ENCODE data around the gene SLC6A1.

SLC6A1 gene

GRCh38 chr3:10970306-10970960, 22.1 kb upstream of the SLC6A1 start:
- DNase-seq (ENCODE audit: low spot score) = no peak

DNA sequence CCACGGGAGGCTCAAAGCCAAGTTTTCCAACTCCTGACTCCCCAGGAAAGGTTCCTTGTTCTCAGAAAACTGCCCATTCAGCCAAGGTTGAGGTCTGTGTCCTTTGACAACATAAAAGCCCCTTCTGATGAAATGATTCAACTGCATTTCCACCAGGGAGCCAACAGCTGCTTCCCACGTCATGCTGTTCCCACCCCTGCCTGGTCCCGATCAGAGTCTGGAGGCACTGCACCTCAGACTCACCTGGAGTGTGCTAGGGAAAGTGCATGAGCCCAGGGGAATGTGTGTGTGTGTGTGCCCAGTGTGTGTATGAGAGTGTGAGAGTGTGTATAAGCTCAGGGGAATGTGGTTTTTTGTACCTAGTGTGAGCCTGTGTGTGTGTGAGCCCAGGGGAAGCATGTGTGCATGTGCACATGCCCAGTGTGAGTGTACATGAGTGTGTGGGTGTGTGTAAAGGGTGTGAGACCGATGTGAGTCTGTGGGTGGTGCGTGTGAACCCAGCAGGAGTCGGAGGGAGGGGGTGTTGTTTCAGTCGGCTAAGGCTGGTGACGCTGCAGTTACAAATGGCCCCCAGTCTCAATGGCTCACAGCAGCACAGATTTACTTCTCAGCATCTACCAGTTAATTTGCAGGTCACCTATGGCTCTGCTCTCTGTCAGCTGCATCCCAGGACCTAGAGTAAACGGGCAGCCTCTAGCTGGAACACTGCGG, 20.3 kb upstream of the SLC6A1 start:
- no peak for DNase-seq (ENCODE audit: low spot score)

DNA sequence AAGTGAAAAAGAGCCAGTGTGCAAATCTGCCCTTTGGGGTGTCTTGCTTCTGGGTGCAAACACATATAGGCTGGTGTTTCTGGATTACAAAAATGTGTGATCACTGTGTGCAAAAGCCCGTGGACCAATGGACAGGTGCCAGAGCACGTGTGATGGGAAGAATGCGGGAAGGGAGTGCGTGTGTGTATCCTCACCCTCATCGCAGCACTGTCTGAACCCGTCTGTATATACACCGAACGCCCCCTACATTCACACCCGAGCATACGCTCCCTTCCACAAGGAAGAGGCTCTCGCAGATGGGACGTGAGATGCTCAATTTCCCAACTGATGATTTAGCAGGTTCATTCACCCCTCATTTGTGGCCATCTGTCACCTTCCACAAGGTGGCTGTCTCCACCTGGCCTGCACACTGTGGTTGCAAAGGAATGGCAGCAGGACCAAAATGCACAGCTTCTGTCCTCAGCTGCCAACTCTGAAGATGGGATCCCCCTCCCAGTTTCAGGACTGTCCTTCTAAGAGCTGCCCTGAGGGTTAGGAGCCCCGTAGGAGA, 19.4 kb upstream of the SLC6A1 start:
- DNase-seq (ENCODE audit: low spot score) = no peak

DNA sequence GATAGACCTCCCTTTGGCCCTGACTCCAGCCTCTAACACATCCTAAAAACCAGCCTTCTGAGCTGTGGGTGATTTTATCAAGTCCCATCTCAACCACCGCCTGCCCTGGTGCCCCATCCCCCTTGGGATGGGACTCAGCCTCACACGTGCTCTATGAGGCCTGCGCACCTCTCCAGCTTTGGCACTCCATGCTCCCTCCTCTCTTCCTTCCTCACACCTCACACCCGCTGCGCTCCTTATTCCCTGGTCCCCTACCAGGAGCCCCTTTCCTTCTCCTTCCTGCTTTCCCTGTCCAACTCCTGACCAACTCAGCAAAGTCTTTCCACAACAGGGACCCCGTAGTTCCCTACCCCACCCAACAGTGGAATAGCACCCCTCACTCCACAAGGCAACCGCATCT, 18.4 kb upstream of the SLC6A1 start:
- DNase-seq (ENCODE audit: low spot score) = no peak

GRCh38 chr3:10974746-10975375, 17.7 kb upstream of the SLC6A1 start:
- no peak for DNase-seq (ENCODE audit: low spot score)

DNA sequence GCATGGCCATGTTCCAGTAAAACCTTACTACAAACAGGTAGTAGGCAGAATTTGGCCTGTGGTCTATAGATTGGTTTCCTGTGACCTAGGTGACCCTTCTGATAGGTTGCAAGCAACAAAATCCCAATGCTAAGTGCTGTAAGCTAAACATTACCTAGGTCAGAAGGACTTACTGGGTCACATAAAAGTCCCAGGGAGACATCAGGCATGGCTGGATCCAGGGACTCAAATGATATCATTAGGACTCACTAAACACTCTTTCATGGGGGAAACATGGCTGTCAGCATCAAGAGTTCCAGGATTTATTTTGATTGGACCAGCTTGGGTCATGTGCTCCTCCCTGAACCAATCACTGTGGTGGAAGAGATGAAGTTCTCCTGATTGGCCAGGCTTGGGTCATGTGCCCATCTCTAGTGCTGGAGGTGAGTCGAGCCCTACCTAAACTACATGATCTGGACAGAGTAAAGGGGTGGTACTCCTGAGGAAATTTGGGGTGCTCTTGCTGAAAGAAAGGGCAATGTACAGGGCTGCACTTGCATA, 16.8 kb upstream of the SLC6A1 start:
- no peak for DNase-seq (ENCODE audit: low spot score)

DNA sequence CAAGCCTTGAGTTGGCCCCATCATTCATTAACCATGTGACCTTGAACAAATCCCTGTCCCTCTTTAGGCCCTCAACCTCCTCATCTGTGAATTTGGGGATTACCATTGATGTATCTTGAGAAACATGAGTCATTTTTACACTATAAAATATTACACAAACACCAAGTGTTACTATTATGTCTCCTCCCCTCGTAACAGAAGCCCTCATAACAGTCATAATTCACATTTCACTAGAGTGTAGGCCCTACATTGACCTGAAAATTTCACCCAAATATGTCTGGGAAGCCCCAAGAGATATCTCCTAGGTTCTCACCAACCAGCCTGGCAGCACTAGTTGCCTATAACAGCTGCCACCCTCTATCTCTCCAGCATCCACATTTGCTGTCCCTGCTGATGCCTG, 15.8 kb upstream of the SLC6A1 start:
- no peak for DNase-seq (ENCODE audit: low spot score)

GRCh38 chr3:10977892-10978510, 14.5 kb upstream of the SLC6A1 start:
- peak; percentile 76 for DNase-seq (ENCODE audit: low spot score)

DNA sequence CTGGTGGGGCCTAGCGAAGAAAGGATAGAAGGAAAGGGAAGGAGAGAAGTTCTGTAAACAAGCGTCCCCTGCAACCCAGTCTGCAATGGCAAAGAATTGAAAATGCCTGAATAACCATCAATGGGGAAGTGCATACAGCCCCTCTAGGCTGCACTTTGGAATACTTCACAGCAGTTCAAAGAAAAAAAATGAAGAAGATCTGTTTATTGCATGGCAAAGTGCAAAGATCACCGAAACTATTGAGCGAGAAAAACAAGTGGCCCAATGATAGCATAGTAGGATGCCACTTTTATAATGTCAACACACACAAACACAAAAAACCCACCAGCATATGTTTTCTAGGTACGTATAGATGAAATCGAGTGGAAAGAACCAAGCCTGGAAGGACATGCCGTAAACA, 13.6 kb upstream of the SLC6A1 start:
- no peak for DNase-seq (ENCODE audit: low spot score)

- DNase-seq (ENCODE audit: low spot score) = no peak
Observed at GRCh38 chr3:10980312-10980711, 12.2 kb upstream of the SLC6A1 start.

DNA sequence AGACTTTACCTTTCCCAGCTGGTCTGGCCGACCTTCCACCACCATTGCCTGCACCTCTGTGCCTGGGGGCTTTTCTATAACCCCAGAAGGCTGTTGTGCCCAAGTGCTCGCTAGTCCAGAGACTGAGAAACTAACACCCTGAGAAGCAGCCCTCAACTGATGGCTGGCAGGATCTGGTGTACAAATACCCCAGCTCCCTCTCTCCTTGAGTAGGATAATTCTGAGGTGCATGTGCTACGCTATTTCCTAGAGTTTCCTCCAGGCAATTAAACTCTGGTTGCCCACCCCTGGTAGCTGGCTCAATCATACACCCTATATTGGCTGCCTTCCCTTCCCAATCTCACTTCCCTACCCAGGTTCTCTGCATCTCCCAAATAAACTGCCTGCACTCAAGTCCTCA, 11.5 kb upstream of the SLC6A1 start:
- no peak for DNase-seq (ENCODE audit: low spot score)

DNA sequence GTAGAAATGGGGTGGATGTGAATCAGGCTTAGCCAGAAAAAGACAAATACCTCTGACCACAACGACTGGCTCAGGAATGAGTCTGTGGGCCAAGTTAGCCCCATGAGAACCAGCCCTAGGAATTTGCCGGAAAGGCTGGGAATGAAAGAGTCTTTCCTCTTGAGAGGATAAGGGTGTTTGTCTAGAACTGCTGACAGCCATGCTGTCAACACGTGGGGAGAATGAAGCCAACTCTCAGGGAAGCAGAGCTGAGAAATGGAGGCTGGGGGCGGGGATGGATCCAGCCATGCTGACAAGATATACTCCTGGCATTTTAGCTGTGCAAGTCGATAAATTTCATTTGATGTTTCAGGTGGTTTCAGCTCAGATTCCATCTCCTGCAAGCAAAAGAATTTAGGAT, 10.6 kb upstream of the SLC6A1 start:
- peak; percentile 47 for DNase-seq (ENCODE audit: low spot score)

- DNase-seq (ENCODE audit: low spot score) = no peak
Observed at GRCh38 chr3:10982782-10983181, 9.8 kb upstream of the SLC6A1 start.

DNA sequence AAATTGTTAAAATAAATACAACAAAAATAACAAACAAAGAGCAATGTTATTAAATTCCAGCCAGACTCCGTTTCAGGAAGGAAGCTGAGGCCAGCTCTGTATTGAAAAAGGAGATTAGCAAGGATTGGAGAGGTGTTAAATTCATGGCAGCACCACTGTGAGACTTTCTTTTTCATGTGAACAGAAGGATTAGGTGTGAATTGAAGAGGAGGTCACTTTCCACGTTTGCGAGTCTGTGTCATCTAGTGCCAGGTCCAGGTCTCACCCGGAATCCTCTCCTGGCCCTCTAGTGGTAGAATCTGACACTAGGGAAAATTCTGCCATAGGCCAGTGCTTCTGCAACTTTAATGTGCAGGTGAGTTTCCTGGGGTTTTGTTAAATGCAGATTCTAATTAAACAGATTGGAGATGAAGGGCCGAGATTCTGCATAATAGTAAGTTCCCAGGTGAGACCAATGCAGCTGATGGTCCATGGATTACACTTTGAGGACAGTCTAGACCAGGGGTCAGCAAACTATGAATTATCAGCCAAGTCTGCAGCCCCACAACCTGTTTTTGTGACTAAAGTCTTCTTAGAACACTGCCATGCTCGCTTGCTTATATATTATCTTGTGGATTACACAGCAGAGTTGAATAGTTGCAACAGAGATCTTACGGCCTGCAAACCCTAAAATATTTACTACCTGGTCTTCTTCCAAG, 9.2 kb upstream of the SLC6A1 start:
- peak; percentile 72 for DNase-seq (ENCODE audit: low spot score)

- DNase-seq (ENCODE audit: low spot score) = no peak
Observed at GRCh38 chr3:10984371-10984896, 8.1 kb upstream of the SLC6A1 start.

- no peak for DNase-seq (ENCODE audit: low spot score)
Observed at GRCh38 chr3:10985181-10985580, 7.4 kb upstream of the SLC6A1 start.

DNA sequence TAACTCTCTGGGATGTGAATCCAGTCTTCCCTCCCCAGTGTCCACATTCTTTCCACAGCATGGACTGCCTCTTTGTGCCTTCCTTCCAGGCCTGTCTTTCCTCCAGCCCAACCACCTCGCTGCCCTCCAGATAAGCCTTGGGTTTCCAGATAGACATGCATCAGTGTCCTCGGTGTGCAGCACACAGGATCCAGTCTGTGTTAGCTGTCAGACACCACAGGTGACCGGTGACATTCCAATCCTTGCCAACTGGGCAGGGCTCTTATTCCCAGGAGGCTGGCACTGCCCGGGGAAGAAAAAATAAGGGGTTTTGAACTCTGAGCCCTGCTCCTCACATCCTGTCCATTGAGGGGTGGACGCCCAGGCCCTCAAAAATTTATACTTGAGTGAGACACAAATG, 6.0 kb upstream of the SLC6A1 start:
- no peak for DNase-seq (ENCODE audit: low spot score)

DNA sequence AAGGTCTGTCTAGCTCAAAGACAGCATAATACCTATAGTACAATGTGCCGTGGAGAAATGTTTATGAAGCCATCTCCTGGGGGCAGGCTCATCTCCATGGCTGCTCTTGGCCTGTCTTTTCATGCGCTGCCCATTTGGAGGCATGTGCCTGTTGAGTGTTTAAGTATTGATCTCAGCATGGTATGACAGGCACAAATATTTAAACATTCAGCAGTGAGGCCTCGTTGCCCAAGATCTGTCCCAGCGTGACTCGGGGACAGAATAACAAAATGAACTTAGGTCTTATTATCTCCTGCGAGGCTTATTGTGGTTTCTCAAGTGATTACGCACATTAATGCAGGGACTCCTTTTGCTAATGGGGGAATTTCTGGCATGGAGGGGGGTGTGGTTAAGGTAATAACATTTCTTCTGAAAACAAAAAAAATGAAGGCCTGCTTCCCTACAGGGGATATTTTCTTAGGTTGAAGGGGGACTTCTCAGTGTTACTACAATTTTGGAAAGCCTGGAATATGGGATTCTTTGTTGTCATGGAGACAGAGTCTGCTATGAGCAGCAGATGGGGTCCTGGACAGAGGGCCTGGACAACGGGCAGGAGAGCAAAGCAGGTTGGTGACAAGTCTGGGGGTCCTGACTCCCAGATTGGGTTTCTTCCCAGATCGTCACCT, 4.4 kb upstream of the SLC6A1 start:
- DNase-seq (ENCODE audit: low spot score) = no peak

GRCh38 chr3:10988991-10989484, 3.5 kb upstream of the SLC6A1 start:
- no peak for DNase-seq (ENCODE audit: low spot score)

- DNase-seq (ENCODE audit: low spot score) = no peak
Observed at GRCh38 chr3:10992943-10993728, 588 bp downstream of the SLC6A1 start.

Data from hepatic stellate cell (primary cell).